Smooth muscle cell (in vitro differentiated cells): ENCODE data around the gene RELN. TPM values are rescaled to one million over a fixed set of nuclear protein-coding genes. Genes with fewer than 3 reads are reported as not detected.

ENCODE experiments used
- DNase-seq: peaks from one replicate; lab custom pipeline; 2025; ENCODE audit not compliant: unreplicated experiment; lab: John Stamatoyannopoulos, UW
- H2AFZ ChIP-seq: fragments of 200-600 bp; sonication (generic); 2 replicates; pipeline ENCODE4 v1.6.0; 2016; ENCODE audit warnings: antibody characterized with exemption, low read depth, mild to moderate bottlenecking
- H3F3A ChIP-seq: fragments of 200-600 bp; sonication (generic); 2 replicates; pipeline ENCODE4 v1.6.0; 2017; ENCODE audit warnings: antibody characterized with exemption, low read depth
- H3K27ac ChIP-seq: fragments of 200-600 bp; sonication (generic); 2 replicates; pipeline ENCODE4 v1.5.1; 2016; ENCODE audit warnings: low read depth, mild to moderate bottlenecking
- H3K27me3 ChIP-seq: fragments of 200-600 bp; sonication (generic); 2 replicates; pipeline ENCODE4 v1.6.1; 2016; ENCODE audit warnings: low read depth, mild to moderate bottlenecking
- H3K36me3 ChIP-seq: fragments of 200-600 bp; sonication (generic); 2 replicates; pipeline ENCODE4 v1.5.1; 2016; ENCODE audit warnings: low read depth
- H3K4me1 ChIP-seq: fragments of 200-600 bp; sonication (generic); 2 replicates; pipeline ENCODE4 v1.5.1; 2016; ENCODE audit warnings: low read depth
- H3K4me2 ChIP-seq: fragments of 200-600 bp; sonication (generic); 2 replicates; pipeline ENCODE4 v1.6.0; 2016; ENCODE audit warnings: mild to moderate bottlenecking
- H3K4me3 ChIP-seq: fragments of 200-600 bp; sonication (generic); 2 replicates; pipeline ENCODE4 v1.5.1; 2016; ENCODE audit warnings: mild to moderate bottlenecking
- H3K79me2 ChIP-seq: fragments of 200-600 bp; sonication (generic); 2 replicates; pipeline ENCODE4 v1.6.0; 2016; ENCODE audit warnings: low read depth, mild to moderate bottlenecking
- H3K9ac ChIP-seq: fragments of 200-600 bp; sonication (generic); 2 replicates; pipeline ENCODE4 v1.6.0; 2016; ENCODE audit warnings: low read depth
- H3K9me3 ChIP-seq: fragments of 200-600 bp; sonication (generic); replicated peaks from 2 replicates; pipeline ENCODE4 v1.5.1; 2016; ENCODE audit warnings: low read depth
- H4K20me1 ChIP-seq: fragments of 200-600 bp; sonication (generic); 2 replicates; pipeline ENCODE4 v1.6.0; 2016; ENCODE audit warnings: low read depth
- WGBS: methylation state at CpG from one replicate; pipeline ENCODE4 v1.1.7; 2016; ENCODE audit warnings: low lambda C conversion rate; 5-methylcytosine and 5-hydroxymethylcytosine counted together
- polyA plus RNA-seq: library from polyadenylated mRNA; unstranded; fragments of >200 nt; fragmentation: Nextera tagmentation; extraction: Ambion mirVana; gene quantifications from 2 replicates; pipeline ENCODE4 v1.2.1, GENCODE V29; 2016
- total RNA-seq: library from RNA; depleted of rRNA; stranded (reverse); fragments of >200 nt; gene quantifications from 2 replicates; pipeline ENCODE4 v1.2.3, GENCODE V29; 2014
- TF ChIP-seq, protein P1 (sequence below): fragments of 200-600 bp; sonication (generic); IDR thresholded peaks from 2 replicates; pipeline ENCODE4 v1.5.1; 2017; ENCODE audit warnings: borderline replicate concordance, mild to moderate bottlenecking, antibody characterized with exemption; ENCODE audit not compliant: insufficient read depth, poor library complexity, severe bottlenecking

RELN gene
- total and polyA plus RNA-seq, 2 experiments from 2014 or later, result 0.90 TPM; not detected in 1

DNA sequence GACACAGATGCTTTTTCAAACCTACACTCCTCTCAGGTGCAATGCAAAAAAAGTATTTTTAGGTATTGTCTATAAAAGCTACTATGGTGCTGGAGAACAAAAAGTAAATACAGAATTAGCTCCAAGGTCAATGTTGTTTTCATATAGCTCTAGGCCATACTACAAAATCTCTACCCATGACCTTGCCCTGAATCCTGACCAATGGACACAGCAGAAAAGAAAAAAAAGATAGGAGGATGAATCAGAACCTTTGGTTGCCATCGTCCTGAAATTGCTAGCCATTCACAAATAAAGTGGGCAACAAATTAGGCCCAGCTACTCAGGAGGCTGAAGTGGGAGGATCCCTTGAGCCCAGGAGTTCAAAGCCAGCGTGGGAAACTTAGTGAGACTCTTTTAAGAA lies 35.2 kb upstream of the RELN start:
- no peaks in the 10 kb centered on the region for H3K4me1 ChIP-seq
- H3K4me3 ChIP-seq, result no peak overlapping the region
- no peak overlapping the region for H2AFZ ChIP-seq
- H3K4me2 ChIP-seq, result no peak overlapping the region
- no peak for DNase-seq
- TF ChIP-seq, protein P1, sequence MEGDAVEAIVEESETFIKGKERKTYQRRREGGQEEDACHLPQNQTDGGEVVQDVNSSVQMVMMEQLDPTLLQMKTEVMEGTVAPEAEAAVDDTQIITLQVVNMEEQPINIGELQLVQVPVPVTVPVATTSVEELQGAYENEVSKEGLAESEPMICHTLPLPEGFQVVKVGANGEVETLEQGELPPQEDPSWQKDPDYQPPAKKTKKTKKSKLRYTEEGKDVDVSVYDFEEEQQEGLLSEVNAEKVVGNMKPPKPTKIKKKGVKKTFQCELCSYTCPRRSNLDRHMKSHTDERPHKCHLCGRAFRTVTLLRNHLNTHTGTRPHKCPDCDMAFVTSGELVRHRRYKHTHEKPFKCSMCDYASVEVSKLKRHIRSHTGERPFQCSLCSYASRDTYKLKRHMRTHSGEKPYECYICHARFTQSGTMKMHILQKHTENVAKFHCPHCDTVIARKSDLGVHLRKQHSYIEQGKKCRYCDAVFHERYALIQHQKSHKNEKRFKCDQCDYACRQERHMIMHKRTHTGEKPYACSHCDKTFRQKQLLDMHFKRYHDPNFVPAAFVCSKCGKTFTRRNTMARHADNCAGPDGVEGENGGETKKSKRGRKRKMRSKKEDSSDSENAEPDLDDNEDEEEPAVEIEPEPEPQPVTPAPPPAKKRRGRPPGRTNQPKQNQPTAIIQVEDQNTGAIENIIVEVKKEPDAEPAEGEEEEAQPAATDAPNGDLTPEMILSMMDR, result no peak
- H3K27me3 ChIP-seq, result no peaks in the 10 kb centered on the region
- no peaks in the 10 kb centered on the region for H3K36me3 ChIP-seq
- H4K20me1 ChIP-seq, result no peaks in the 10 kb centered on the region
- H3K9ac ChIP-seq, result no peak overlapping the region
- no peaks in the 10 kb centered on the region for H3K9me3 ChIP-seq
- no peaks in the 10 kb centered on the region for H3F3A ChIP-seq
- 84% methylated on average over 2 of the region's 2 CpGs for WGBS
- no peak overlapping the region for H3K27ac ChIP-seq
- no peaks in the 10 kb centered on the region for H3K79me2 ChIP-seq

- Histone ChIP-seq H2AFZ (no peak overlapping the region), H3K79me2 (no peaks in the 10 kb centered on the region), H3K27ac (no peak overlapping the region), H3K4me2 (no peak overlapping the region), H3K9me3 (no peaks in the 10 kb centered on the region), H3K27me3 (no peaks in the 10 kb centered on the region), H4K20me1 (no peaks in the 10 kb centered on the region), H3K36me3 (no peaks in the 10 kb centered on the region), H3K9ac (no peak overlapping the region), H3K4me3 (no peak overlapping the region), H3F3A (no peaks in the 10 kb centered on the region), H3K4me1 (no peaks in the 10 kb centered on the region)
- WGBS, result 93% methylated on average over 3 of the region's 3 CpGs
- no peak for DNase-seq
- TF ChIP-seq, protein P1, result no peak
Measured at GRCh38 chr7:104023100-104023499, 33.6 kb upstream of the RELN start.

- no peaks in the 10 kb centered on the region for H4K20me1 ChIP-seq
- H2AFZ ChIP-seq, result no peak overlapping the region
- no peaks in the 10 kb centered on the region for H3F3A ChIP-seq
- no peaks in the 10 kb centered on the region for H3K4me1 ChIP-seq
- TF ChIP-seq, protein P1, result no peak
- H3K27me3 ChIP-seq, result no peaks in the 10 kb centered on the region
- H3K27ac ChIP-seq, result no peak overlapping the region
- no peaks in the 10 kb centered on the region for H3K36me3 ChIP-seq
- H3K9ac ChIP-seq, result no peak overlapping the region
- 92% methylated on average over 1 of the region's 1 CpG for WGBS
- no peak for DNase-seq
- no peak overlapping the region for H3K4me3 ChIP-seq
- H3K79me2 ChIP-seq, result no peaks in the 10 kb centered on the region
- no peak overlapping the region for H3K4me2 ChIP-seq
- H3K9me3 ChIP-seq, result no peaks in the 10 kb centered on the region
Measured at GRCh38 chr7:104018425-104018824, 29.0 kb upstream of the RELN start.

GRCh38 chr7:104017001-104017400 lies 27.5 kb upstream of the RELN start:
- H4K20me1 ChIP-seq, result no peaks in the 10 kb centered on the region
- no peaks in the 10 kb centered on the region for H3K79me2 ChIP-seq
- H3K4me3 ChIP-seq, result no peak overlapping the region
- no peak overlapping the region for H2AFZ ChIP-seq
- no peak overlapping the region for H3K27ac ChIP-seq
- H3K4me2 ChIP-seq, result no peak overlapping the region
- H3K9me3 ChIP-seq, result no peaks in the 10 kb centered on the region
- DNase-seq, result no peak
- H3F3A ChIP-seq, result no peaks in the 10 kb centered on the region
- H3K9ac ChIP-seq, result no peak overlapping the region
- TF ChIP-seq, protein P1, result no peak
- WGBS, result 85% methylated on average over 2 of the region's 2 CpGs
- no peaks in the 10 kb centered on the region for H3K27me3 ChIP-seq
- no peaks in the 10 kb centered on the region for H3K4me1 ChIP-seq
- H3K36me3 ChIP-seq, result no peaks in the 10 kb centered on the region
